SH-SY5Y (cell line): ENCODE data around the gene SCAPER.

Experiments
- GATA2 ChIP-seq: IDR thresholded peaks from 2 replicates; pipeline ENCODE4 v1.6.1; 2011; ENCODE audit warnings: mild to moderate bottlenecking, low read depth, low read length
- GATA3 ChIP-seq: IDR thresholded peaks from 2 replicates; pipeline ENCODE4 v1.6.1; 2011; ENCODE audit warnings: low read depth, mild to moderate bottlenecking, low read length, moderate library complexity

- no peak for TF ChIP-seq GATA3
- TF ChIP-seq GATA2: no peak
Observed at GRCh38 chr15:76936671-76937070, 31.5 kb upstream of the SCAPER start.
